Transverse colon (tissue), 4 donors: ENCODE results near the gene LMBR1.

ENCODE experiments used
- EP300 ChIP-seq: sonication (generic); formaldehyde crosslinking; IDR thresholded peaks from one replicate; pipeline ENCODE4 v1.6.1; 2017; ENCODE audit warnings: antibody characterized with exemption, low read depth
- POLR2A ChIP-seq: fragments of 450-650 bp; IDR thresholded peaks from one replicate; pipeline ENCODE4 v1.6.1; 2016; ENCODE audit warnings: antibody characterized with exemption, mild to moderate bottlenecking, moderate library complexity
- POLR2AphosphoS5 ChIP-seq, 3 donors: sonication (generic); formaldehyde crosslinking; IDR thresholded peaks; one replicate each; pipeline ENCODE4 v1.6.1; 2016; ENCODE audit warnings: antibody characterized with exemption in 3 of 3
- TF ChIP-seq, protein P1 (sequence below), 5 experiments: fragments of 200-600 bp in 3 of 5; fragments of 450-650 bp in 2 of 5; sonication (generic) in 3 of 5; IDR thresholded peaks; 1 replicate in 2 of 5; 2 replicates in 3 of 5; pipeline ENCODE4 v1.5.1; 2016 to 2017; ENCODE audit warnings: antibody characterized with exemption in 5 of 5, inconsistent platforms in 3 of 5, mild to moderate bottlenecking in 2 of 5, moderate library complexity in 1 of 5

DNA sequence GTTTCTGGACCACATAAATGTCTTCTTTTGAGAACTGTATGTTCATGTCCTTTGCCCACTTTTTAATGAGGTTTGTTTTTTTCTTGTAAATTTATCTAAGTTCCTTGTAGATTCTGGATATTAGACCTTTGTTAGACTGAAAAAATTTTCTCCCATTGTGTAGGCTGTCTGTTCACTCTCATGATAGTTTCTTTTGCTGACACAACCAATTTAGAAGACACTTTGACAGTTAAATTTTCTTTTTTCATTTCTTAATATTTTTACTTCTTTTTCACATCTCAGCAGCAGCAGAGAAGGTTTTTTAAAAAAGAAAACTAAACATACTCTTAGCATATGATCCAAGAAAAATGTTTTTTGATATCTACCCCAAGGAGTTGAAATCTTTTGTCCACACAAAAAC, 190.6 kb downstream of the LMBR1 start:
- no peak for TF ChIP-seq POLR2A
- TF ChIP-seq, protein P1, sequence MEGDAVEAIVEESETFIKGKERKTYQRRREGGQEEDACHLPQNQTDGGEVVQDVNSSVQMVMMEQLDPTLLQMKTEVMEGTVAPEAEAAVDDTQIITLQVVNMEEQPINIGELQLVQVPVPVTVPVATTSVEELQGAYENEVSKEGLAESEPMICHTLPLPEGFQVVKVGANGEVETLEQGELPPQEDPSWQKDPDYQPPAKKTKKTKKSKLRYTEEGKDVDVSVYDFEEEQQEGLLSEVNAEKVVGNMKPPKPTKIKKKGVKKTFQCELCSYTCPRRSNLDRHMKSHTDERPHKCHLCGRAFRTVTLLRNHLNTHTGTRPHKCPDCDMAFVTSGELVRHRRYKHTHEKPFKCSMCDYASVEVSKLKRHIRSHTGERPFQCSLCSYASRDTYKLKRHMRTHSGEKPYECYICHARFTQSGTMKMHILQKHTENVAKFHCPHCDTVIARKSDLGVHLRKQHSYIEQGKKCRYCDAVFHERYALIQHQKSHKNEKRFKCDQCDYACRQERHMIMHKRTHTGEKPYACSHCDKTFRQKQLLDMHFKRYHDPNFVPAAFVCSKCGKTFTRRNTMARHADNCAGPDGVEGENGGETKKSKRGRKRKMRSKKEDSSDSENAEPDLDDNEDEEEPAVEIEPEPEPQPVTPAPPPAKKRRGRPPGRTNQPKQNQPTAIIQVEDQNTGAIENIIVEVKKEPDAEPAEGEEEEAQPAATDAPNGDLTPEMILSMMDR (IDR thresholded peaks at IDR 0.05), result no peak
- no peak for TF ChIP-seq POLR2AphosphoS5 (IDR thresholded peaks at IDR 0.05)
- no peak for TF ChIP-seq EP300
